ENCODE measurements around the gene JAKMIP2.

The JAKMIP2 gene

GRCh38 chr5:147694772-147695171, 87.8 kb downstream of the JAKMIP2 start:
- ATAC-seq: no peak

- no peak for ATAC-seq
These were observed 89.3 kb downstream of the JAKMIP2 start for GRCh38 chr5:147693233-147693632.

GRCh38 chr5:147691130-147691529, 91.4 kb downstream of the JAKMIP2 start:
- no peak for ATAC-seq

GRCh38 chr5:147690595-147690994, 91.9 kb downstream of the JAKMIP2 start:
- ATAC-seq: no peak

DNA sequence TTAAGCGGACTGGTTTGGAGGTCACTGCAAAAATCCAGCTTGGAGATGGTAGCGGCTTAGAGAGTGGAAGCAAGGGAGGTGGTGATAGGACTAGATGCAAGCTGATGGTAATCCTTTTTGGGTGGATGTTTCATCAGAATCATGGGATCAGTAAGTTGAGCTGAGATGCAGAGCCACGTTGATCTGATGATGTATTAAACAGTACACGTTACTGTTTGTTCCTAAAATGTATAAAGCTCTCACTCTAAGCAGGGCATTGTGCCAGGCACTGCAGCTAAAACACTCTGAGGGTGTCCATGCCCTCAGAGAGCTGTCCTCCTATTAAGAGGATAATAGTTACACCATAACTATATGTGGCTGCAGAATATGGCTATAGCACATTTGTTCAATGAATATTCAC, 93.1 kb downstream of the JAKMIP2 start:
- ATAC-seq: no peak

DNA sequence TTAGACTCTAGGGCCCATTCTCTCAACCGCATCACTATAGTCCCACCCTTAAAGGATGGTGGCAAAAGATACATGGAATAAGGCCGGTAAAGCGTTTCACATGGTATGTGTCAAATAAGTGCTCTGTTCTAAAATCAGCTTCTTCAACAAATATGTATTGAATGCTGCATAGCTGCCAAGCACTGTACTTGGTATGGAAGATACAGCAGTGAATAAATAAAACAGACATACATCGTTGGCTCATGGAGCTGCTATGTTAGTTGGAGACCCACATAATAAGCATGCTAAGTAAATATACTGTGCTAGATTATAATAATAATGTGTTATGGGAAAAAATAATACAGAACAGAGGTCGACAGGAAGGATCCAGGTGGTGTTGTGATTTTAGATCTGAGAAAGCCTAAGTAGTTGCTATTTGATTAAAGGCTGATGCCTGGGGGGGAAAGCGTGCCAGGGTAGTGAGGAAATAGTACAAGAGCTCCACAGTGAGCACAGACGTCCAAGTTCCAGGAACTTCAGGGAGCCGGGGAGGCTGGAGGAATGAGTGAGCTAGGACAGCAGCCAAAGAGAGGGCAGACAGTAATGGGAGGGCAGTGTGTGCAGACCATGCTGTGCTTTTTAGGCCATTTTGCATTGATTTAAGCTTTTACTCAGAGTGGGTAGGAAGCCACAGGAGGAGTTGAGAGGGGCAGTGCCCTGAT, 93.7 kb downstream of the JAKMIP2 start:
- ATAC-seq: no peak

DNA sequence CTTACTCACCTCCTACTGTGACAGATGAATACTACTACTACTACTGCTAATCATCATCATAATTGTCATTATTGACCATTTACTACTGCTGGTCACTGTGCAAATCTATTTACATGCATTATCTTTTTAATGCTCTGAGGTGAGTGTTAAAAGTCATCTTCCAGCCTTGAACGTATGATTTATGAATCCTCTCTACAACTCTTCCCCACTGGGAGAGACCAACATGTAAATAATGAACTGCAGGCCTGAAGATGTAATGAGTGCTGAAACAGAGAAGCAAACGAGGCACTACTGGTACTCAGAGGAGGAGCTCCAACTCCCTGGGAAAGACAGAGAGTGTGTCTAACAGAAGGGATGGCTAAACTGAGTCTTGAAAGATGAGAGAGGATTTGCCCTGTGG, 95.4 kb downstream of the JAKMIP2 start:
- ATAC-seq: no peak

GRCh38 chr5:147686421-147686820, 96.1 kb downstream of the JAKMIP2 start:
- ATAC-seq: no peak

DNA sequence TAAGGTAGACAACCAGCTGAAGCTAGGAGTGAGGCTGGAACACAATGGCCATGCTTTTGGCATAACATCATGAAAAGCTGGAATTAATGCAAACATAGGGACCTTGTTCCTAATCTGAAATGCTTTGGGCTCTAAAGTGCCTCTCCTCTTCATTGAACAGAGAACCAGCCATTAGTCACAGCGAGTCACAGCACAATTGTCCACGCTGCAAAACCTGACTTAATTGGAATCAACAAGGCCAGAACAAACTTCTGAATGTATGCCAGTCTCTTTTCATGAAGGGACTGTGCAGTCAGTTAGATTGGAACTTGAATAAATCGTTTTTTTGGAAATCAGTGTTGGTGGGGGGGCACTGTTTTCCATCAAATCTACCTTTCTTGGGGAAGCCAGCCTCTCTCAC, 96.5 kb downstream of the JAKMIP2 start:
- ATAC-seq: no peak

DNA sequence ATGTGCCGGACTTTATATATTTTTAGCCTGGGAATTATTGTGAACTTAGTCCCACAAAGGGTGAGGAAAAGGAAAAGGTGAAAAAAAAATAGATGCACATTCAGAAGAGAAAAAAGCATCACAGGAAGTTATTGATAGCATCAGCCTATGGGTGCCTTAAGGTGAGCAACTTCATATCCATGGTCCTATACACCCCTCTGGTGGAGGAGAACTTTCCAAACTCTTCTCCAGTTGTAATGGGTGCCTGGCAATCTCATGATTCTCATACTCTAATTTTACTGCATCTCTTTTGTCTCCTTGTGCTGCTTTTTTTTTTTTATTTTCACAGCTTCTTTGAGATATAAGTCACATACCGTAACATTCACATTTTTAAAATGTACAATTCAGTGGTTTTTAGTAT, 107.4 kb downstream of the JAKMIP2 start:
- ATAC-seq: no peak

DNA sequence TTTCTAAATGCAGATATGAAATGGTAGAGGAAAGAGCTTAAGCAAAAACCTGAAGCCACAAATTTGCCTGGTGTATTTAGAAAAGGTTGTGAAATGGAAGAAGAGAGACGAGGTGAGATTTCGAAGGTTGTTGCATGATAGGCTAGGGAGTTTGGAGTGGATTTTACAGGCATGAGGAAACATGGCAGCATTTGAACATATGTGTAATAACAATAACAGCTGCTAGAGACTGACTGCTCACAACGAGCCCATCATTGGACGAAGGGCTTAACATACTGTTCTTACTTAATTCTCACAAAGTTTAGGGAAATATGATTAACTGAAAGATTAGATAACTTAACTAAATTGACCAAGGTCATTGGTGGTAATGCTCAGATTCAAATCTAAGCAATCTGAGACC, 108.1 kb downstream of the JAKMIP2 start:
- no peak for ATAC-seq

GRCh38 chr5:147673791-147674190, 108.7 kb downstream of the JAKMIP2 start:
- ATAC-seq: no peak

GRCh38 chr5:147673266-147673665, 109.3 kb downstream of the JAKMIP2 start:
- no peak for ATAC-seq

DNA sequence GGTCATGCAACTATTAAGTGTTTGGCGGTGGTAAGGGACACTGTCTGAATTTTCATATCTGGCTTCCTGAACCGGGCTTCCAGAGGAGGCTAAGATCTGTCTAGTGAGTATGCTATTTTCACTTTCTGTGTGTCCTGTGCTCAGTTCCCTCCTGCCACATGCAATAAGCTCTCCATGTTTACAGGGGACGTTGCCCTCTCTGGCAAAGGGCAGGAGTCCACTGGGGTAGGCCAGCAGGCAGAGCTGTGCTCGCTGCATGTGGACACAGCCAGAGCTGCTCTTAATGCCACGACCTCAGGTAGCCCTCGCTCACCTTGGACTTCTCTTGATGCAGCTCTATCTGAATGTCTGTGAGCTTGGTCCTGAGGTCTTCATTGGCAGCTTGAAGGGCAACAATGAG, 111.2 kb downstream of the JAKMIP2 start:
- ATAC-seq: no peak

- no peak for ATAC-seq
These were observed 111.7 kb downstream of the JAKMIP2 start for GRCh38 chr5:147670815-147671214.

- no peak for ATAC-seq
These were observed 113.2 kb downstream of the JAKMIP2 start for GRCh38 chr5:147669169-147669869.

- ATAC-seq: no peak
These were observed 114.1 kb downstream of the JAKMIP2 start for GRCh38 chr5:147668385-147668784.

GRCh38 chr5:147667363-147667762, 115.2 kb downstream of the JAKMIP2 start:
- no peak for ATAC-seq

GRCh38 chr5:147666419-147666818, 116.1 kb downstream of the JAKMIP2 start:
- no peak for ATAC-seq

DNA sequence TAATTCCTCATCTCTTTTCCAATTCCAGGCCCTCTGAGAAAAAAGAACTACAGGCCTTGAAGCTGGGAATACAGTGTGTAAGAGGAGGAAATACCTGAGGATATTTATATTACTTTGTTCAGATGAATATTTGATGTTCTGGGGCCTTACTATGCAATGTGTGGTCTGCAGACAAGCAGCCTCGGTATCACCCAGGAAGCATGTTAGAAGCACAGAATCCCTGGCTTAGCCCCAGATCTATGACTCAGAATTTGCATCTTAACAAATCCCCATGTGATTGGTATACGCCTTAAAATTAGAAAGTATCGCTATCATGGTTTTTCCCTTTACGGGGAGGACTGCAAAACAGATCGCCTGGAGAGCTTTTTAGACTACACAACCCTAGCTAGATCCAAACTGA, 121.0 kb downstream of the JAKMIP2 start:
- ATAC-seq: no peak

DNA sequence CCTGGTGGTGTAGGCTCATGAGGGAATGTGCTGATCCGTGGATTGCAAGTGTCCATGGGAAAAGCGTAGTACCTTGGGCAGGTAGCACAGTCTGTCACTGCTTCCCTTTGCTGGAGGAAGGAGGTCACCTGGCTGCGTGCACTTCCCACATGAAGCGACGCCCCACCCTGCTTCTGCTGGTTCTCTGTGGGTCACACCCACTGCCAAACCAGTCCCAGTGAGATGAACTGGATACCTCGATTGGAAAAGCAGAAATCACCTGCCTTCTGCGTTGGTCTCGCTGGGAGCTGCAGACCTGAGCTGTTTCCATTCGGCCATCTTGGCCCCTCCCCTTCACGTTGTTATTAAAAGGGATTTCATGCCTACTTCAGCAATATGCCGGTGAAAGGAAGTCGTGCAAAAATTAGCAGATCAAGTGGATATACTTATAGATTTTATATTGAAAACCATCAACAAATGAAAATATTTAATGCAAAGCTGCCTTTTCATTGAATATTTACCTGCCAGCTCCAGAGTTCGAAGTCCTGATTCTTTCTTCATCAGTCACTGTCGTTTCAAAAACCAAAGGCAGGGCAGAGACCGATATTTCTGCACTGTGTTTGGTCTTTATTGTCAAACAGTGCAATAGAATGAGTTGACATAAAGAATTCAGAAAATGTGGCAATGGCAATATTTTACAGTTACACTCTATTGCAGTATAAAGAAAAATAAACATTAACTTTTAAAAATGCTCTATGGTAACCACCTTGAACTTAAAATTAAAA, 123.2 kb downstream of the JAKMIP2 start:
- ATAC-seq: no peak

GRCh38 chr5:147658293-147658932, 124.1 kb downstream of the JAKMIP2 start:
- ATAC-seq: no peak

DNA sequence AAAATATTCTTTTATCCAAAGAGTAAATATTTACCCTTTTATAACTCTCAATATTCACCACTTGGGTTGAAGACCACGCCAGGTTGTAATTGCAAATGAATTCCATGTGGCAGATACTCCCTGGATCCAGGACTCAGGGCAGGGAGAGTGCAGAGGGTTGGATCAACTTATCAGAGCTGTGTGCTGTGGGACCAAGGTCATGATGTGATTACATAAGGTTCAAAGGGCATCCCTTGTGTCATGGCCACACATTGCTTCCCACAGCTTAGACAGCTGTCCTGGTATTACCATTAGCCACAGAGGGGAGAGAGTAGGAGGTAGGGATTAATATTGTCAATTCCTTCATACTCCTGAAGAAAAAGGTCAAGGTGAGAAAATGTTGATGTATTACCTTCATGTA, 133.9 kb downstream of the JAKMIP2 start:
- ATAC-seq: no peak

All from activated CD4-positive, CD25-positive, alpha-beta regulatory T cell treated with anti-CD3 and anti-CD28 coated beads, Interleukin-2, amount 50 U/mL, for 24 hours (primary cell).